Kidney epithelial cell (primary cell): ENCODE data around the gene SUCLG2. TPM values are rescaled to one million over a fixed set of nuclear protein-coding genes. Genes with fewer than 3 reads are reported as not detected.

Experiments used
- DNase-seq: peaks from one replicate; pipeline ENCODE4 v3.0.0-alpha.2; 2010; ENCODE audit warnings: low read depth
- H3K27me3 ChIP-seq: 2 replicates; pipeline ENCODE4 v1.6.0; 2011; ENCODE audit warnings: low read length; ENCODE audit not compliant: control insufficient read depth, insufficient read depth
- H3K36me3 ChIP-seq: 2 replicates; pipeline ENCODE4 v1.5.1; 2011; ENCODE audit warnings: low read length; ENCODE audit not compliant: control insufficient read depth, insufficient read depth
- H3K4me3 ChIP-seq: 2 replicates; pipeline ENCODE4 v1.5.1; 2011; ENCODE audit warnings: low read depth, mild to moderate bottlenecking, control low read depth, low read length
- total RNA-seq: library from RNA; depleted of rRNA; stranded (reverse); fragments of >200 nt; gene quantifications from 2 replicates; pipeline ENCODE4 v1.2.3, GENCODE V29; 2015
- TF ChIP-seq, protein P1 (sequence below): IDR thresholded peaks from 2 replicates; pipeline ENCODE4 v1.5.1; 2011; ENCODE audit warnings: mild to moderate bottlenecking, moderate library complexity, low read length, control low read depth, inconsistent platforms; ENCODE audit not compliant: insufficient read depth, poor library complexity, severe bottlenecking

Gene SUCLG2
- total RNA-seq, 1 donor from 2014 or later = 38.1 TPM

DNA sequence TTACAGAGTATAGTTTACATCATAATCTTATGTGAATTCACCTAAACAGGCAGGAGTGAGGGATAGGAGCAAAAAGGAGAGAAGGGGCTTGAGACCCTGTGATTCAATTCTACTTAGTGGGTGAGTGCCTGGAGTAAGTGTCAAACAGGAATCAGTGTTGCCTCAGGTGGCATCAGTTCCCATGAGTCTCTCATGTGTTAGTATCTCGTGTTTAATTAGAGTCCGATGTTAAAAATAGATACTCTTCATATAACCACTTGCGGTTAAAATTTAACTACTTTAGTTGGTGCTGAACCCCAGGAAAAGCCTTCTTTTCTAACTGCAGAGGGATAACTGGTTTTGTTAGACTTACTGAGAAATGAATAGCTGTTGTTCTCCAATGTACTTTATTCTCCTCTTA lies 251.5 kb downstream of the SUCLG2 start:
- DNase-seq = no peak
- no peak overlapping the region for H3K4me3 ChIP-seq
- no peaks in the 10 kb centered on the region for H3K36me3 ChIP-seq
- H3K27me3 ChIP-seq = no peaks in the 10 kb centered on the region
- TF ChIP-seq, protein P1, sequence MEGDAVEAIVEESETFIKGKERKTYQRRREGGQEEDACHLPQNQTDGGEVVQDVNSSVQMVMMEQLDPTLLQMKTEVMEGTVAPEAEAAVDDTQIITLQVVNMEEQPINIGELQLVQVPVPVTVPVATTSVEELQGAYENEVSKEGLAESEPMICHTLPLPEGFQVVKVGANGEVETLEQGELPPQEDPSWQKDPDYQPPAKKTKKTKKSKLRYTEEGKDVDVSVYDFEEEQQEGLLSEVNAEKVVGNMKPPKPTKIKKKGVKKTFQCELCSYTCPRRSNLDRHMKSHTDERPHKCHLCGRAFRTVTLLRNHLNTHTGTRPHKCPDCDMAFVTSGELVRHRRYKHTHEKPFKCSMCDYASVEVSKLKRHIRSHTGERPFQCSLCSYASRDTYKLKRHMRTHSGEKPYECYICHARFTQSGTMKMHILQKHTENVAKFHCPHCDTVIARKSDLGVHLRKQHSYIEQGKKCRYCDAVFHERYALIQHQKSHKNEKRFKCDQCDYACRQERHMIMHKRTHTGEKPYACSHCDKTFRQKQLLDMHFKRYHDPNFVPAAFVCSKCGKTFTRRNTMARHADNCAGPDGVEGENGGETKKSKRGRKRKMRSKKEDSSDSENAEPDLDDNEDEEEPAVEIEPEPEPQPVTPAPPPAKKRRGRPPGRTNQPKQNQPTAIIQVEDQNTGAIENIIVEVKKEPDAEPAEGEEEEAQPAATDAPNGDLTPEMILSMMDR = no peak

DNA sequence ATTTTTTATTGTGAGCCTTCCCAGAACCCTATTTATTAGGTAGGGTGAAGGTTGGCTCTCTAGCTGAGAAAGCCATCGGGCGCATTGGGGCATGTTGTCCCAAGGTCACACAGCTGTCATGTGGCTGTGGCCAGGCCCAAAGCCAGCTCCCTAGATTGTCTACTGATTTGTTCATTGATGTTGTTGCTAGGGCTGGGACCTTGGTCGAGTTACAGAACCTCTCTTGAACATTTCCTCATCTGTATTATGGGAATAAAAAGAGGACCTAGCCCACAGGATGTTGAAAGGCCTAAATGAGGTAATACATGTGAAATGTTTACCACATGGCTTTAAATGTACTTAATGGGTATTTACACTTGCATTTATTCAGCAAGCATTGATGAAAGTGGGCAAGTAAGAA lies 252.5 kb downstream of the SUCLG2 start:
- no peak for DNase-seq
- no peak overlapping the region for H3K4me3 ChIP-seq
- H3K27me3 ChIP-seq = no peaks in the 10 kb centered on the region
- TF ChIP-seq, protein P1 = no peak
- no peaks in the 10 kb centered on the region for H3K36me3 ChIP-seq

DNA sequence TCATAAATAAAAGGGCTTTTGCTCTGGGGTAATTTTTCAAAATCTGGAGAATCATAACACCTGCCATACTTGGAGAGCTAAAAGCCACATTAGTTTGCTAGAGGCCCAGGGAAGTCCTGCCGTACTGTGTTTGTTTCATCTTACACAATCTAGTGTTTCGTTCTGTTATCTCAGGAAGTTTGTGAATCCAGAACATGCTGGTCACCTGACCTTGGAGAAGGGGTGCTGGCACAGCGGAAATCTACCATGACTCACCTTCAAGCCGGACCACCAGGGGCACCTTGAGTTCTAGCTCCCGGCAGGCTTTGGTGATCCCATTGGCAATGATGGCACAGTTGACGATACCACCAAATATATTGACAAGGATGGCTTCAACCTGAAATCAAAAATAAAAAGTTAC lies 253.9 kb downstream of the SUCLG2 start:
- no peak for DNase-seq
- TF ChIP-seq, protein P1 = no peak
- no peaks in the 10 kb centered on the region for H3K27me3 ChIP-seq
- H3K36me3 ChIP-seq = no peaks in the 10 kb centered on the region
- H3K4me3 ChIP-seq = no peak overlapping the region

DNA sequence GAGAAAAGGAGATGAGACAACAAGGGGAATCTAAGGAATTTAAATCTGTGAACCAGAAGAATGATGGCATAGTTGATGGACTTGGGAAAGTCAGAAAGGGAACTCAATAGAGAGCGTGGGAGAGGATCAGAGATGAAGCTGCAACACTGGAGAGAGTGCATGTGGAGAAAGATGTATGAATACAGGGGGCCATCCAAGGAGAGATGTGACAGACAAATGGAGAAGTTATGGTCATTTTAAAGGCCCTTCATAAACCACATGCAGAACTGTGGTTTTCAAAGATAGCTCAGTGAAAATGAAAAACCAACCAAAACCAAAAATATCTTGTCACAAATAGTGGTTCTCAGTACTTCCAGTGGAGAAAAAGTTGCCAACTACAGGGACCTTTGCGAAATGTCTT lies 265.2 kb downstream of the SUCLG2 start:
- no peaks in the 10 kb centered on the region for H3K36me3 ChIP-seq
- H3K4me3 ChIP-seq = no peak overlapping the region
- TF ChIP-seq, protein P1 = no peak
- DNase-seq = no peak
- H3K27me3 ChIP-seq = no peaks in the 10 kb centered on the region

DNA sequence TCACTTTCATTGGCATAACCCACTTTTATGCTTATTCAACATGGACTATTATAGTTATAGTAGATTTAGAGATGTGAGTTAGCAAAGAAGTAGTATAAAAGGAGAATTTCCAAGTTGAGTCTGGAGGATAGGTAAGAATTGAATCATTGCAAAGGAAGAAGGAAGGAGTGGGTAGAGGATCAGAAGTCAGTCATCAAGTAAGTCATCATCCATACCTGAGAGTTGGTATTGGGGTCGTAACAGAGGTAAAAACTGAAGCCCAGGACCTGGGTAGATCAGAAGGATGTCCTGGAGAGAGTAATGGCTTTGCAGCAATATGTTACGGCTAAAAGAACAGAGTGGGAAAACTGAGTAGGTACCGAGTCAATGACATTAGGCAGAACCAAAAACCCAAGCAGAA lies 265.7 kb downstream of the SUCLG2 start:
- TF ChIP-seq, protein P1 = no peak
- no peaks in the 10 kb centered on the region for H3K27me3 ChIP-seq
- H3K36me3 ChIP-seq = no peaks in the 10 kb centered on the region
- H3K4me3 ChIP-seq = no peak overlapping the region
- no peak for DNase-seq

DNA sequence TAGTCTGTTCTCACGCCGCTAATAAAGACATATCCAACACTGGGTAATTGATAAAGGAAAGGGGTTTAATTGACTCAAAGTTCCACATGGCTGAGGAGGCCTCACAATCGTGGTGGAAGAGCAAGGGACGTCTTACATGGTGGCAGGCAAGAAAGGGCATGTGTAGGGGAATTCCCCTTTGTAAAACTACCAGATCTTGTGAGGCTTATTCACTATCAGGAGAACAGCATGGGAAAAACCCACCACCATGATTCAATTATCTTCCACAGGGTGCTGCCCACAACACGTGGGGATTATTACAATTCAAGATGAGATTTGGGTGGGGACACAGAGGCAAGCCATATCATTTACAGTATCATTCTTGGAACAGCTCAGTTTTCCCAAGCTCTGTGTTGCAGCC lies 268.0 kb downstream of the SUCLG2 start:
- no peak overlapping the region for H3K4me3 ChIP-seq
- TF ChIP-seq, protein P1 = no peak

More for the DNA sequence above, 268.0 kb downstream of the SUCLG2 start:
- no peak for DNase-seq
- Histone ChIP-seq H3K27me3 (no peaks in the 10 kb centered on the region), H3K36me3 (no peaks in the 10 kb centered on the region)
